CD4-positive, alpha-beta T cell treated with Interleukin-12 subunit alpha and Interleukin-12 subunit beta, for 1 hour (primary cell): ENCODE measurements around the gene HGS.
A peak's percentile ranks its signal among the peaks of the same experiment; 100 is the strongest.
"Not testable (repeated sequence)": the region's sequence is repeated elsewhere in the genome, so short reads cannot be mapped to it uniquely, and the experiment has no call there.

ENCODE experiments used
- DNase-seq: peaks from one replicate; pipeline ENCODE4 v3.0.0-alpha.2; 2020

HGS gene

GRCh38 chr17:81720267-81721071 lies 36.7 kb downstream of the HGS start:
- DNase-seq, result no peak

GRCh38 chr17:81722184-81723120 lies 38.6 kb downstream of the HGS start:
- DNase-seq, result no peak

GRCh38 chr17:81723651-81724209 lies 39.9 kb downstream of the HGS start:
- DNase-seq, result no peak

- no peak for DNase-seq
Measured at GRCh38 chr17:81725439-81725838, 41.6 kb downstream of the HGS start.

GRCh38 chr17:81726004-81726403 lies 42.2 kb downstream of the HGS start:
- DNase-seq, result no peak

- no peak for DNase-seq
Measured at GRCh38 chr17:81727324-81728031, 43.7 kb downstream of the HGS start.

- peak; percentile 62 for DNase-seq
Measured at GRCh38 chr17:81733507-81734404, 49.9 kb downstream of the HGS start.

- DNase-seq, result no peak
Measured at GRCh38 chr17:81734405-81735263, 50.8 kb downstream of the HGS start.

- DNase-seq, result peak; percentile 20
Measured at GRCh38 chr17:81735264-81736102, 51.7 kb downstream of the HGS start.

- no peak for DNase-seq
Measured at GRCh38 chr17:81737947-81738800, 54.4 kb downstream of the HGS start.

- DNase-seq, result no peak
Measured at GRCh38 chr17:81738801-81739393, 55.1 kb downstream of the HGS start.

GRCh38 chr17:81739593-81739992 lies 55.8 kb downstream of the HGS start:
- DNase-seq, result not testable (repeated sequence)

- DNase-seq, result no peak
Measured at GRCh38 chr17:81740395-81740961, 56.7 kb downstream of the HGS start.

- no peak for DNase-seq
Measured at GRCh38 chr17:81741049-81741593, 57.3 kb downstream of the HGS start.

- DNase-seq, result no peak
Measured at GRCh38 chr17:81741594-81742452, 58.0 kb downstream of the HGS start.
